Measurements from ENCODE around the gene KCNK6.
A peak's percentile ranks its signal among the peaks of the same experiment; 100 is the strongest.

The KCNK6 gene

GRCh38 chr19:38319421-38320258, at the start of gene KCNK6:
KCNK6 (plus strand) TSS chr19:38319845; CDS start chr19:38319951, 106 bp downstream.
- Histone ChIP-seq H3F3A (ENCODE audit: low read depth) (peaks cover 6% of the 10 kb centered on the region; the same call in 1 of the 2 replicates), H3K4me2 (ENCODE audit: low read depth, low read length, poor library complexity, severe bottlenecking) (peak within 1 kb of the TSS; percentile 79), H3K9ac (ENCODE audit: low read depth, low read length, poor library complexity, severe bottlenecking) (peak within 1 kb of the TSS; percentile 68), H3K9me2 (replicated peaks; ENCODE audit: low read depth, low read length) (no peaks in the 10 kb centered on the region), H3K4me3 (ENCODE audit: low read length, poor library complexity, severe bottlenecking) (peak within 1 kb of the TSS; percentile 81), H2AFZ (ENCODE audit: low read length) (peak within 1 kb of the TSS; percentile 86), H3K79me2 (ENCODE audit: insufficient read depth, low read length) (peaks cover 43% of the 10 kb centered on the region), H3K4me1 (ENCODE audit: insufficient read depth, low read length, poor library complexity, severe bottlenecking) (peaks cover 51% of the 10 kb centered on the region), H4K20me1 (ENCODE audit: insufficient read depth, low read length, poor library complexity, severe bottlenecking) (no peaks in the 10 kb centered on the region), H3K9me3 (ENCODE audit: insufficient read depth, low read depth, low read length) (no peaks in the 10 kb centered on the region), H3K27me3 (ENCODE audit: insufficient read depth, low read length, poor library complexity, severe bottlenecking) (no peaks in the 10 kb centered on the region), H3K36me3 (ENCODE audit: insufficient read depth, low read length) (no peaks in the 10 kb centered on the region)
- TF ChIP-seq EZH2phosphoT487 (IDR thresholded peaks at IDR 0.05; ENCODE audit: borderline replicate concordance), result no peak
- TF ChIP-seq CTCF (conservative IDR thresholded peaks at IDR 0.05; ENCODE audit: low read length), result no peak

- H3K27me3 ChIP-seq (ENCODE audit: insufficient read depth, low read length, poor library complexity, severe bottlenecking), result no peaks in the 10 kb centered on the region
- H3F3A ChIP-seq (ENCODE audit: low read depth), result peaks cover 2% of the 10 kb centered on the region; the same call in 1 of the 2 replicates
- H3K9me2 ChIP-seq (replicated peaks; ENCODE audit: low read depth, low read length), result no peaks in the 10 kb centered on the region
- H3K79me2 ChIP-seq (ENCODE audit: insufficient read depth, low read length), result peaks cover 97% of the 10 kb centered on the region
- H2AFZ ChIP-seq (ENCODE audit: low read length), result no peak overlapping the region
- H3K4me1 ChIP-seq (ENCODE audit: insufficient read depth, low read length, poor library complexity, severe bottlenecking), result peaks cover 47% of the 10 kb centered on the region
- H3K9ac ChIP-seq (ENCODE audit: low read depth, low read length, poor library complexity, severe bottlenecking), result peak overlapping the region; percentile 10
- H3K9me3 ChIP-seq (ENCODE audit: insufficient read depth, low read depth, low read length), result no peaks in the 10 kb centered on the region
- H3K4me3 ChIP-seq (ENCODE audit: low read length, poor library complexity, severe bottlenecking), result no peak overlapping the region
- H3K4me2 ChIP-seq (ENCODE audit: low read depth, low read length, poor library complexity, severe bottlenecking), result peak overlapping the region; percentile 42
- TF ChIP-seq EZH2phosphoT487 (IDR thresholded peaks at IDR 0.05; ENCODE audit: borderline replicate concordance) (no peak), CTCF (conservative IDR thresholded peaks at IDR 0.05; ENCODE audit: low read length) (no peak)
- peaks cover 57% of the 10 kb centered on the region for H4K20me1 ChIP-seq (ENCODE audit: insufficient read depth, low read length, poor library complexity, severe bottlenecking)
- no peaks in the 10 kb centered on the region for H3K36me3 ChIP-seq (ENCODE audit: insufficient read depth, low read length)
These were observed 49.0 kb upstream of the KCNK6 start for GRCh38 chr19:38270587-38271167.

- Histone ChIP-seq H4K20me1 (ENCODE audit: insufficient read depth, low read length, poor library complexity, severe bottlenecking) (peaks cover 41% of the 10 kb centered on the region), H3K4me1 (ENCODE audit: insufficient read depth, low read length, poor library complexity, severe bottlenecking) (peaks cover 20% of the 10 kb centered on the region), H2AFZ (ENCODE audit: low read length) (no peak overlapping the region), H3K9me3 (ENCODE audit: insufficient read depth, low read depth, low read length) (no peaks in the 10 kb centered on the region), H3K4me3 (ENCODE audit: low read length, poor library complexity, severe bottlenecking) (no peak overlapping the region), H3F3A (ENCODE audit: low read depth) (no peaks in the 10 kb centered on the region), H3K9me2 (replicated peaks; ENCODE audit: low read depth, low read length) (no peaks in the 10 kb centered on the region), H3K4me2 (ENCODE audit: low read depth, low read length, poor library complexity, severe bottlenecking) (no peak overlapping the region), H3K79me2 (ENCODE audit: insufficient read depth, low read length) (peaks cover 97% of the 10 kb centered on the region), H3K36me3 (ENCODE audit: insufficient read depth, low read length) (0 out of 2 replicates have a peak, but pooled peaks cover 2% of the 10 kb centered on the region), H3K9ac (ENCODE audit: low read depth, low read length, poor library complexity, severe bottlenecking) (no peak overlapping the region), H3K27me3 (ENCODE audit: insufficient read depth, low read length, poor library complexity, severe bottlenecking) (no peaks in the 10 kb centered on the region)
- TF ChIP-seq EZH2phosphoT487 (IDR thresholded peaks at IDR 0.05; ENCODE audit: borderline replicate concordance) (no peak), CTCF (conservative IDR thresholded peaks at IDR 0.05; ENCODE audit: low read length) (no peak)
These were observed 46.1 kb upstream of the KCNK6 start for GRCh38 chr19:38273499-38273898.
